GM12878 (cell line): ENCODE results near the gene CACNA2D3. TPM values are rescaled to one million over a fixed set of nuclear protein-coding genes. Genes with fewer than 3 reads are reported as not detected.

Experiments used
- ATAC-seq: fragments of 200-7000 bp; cut with Tn5 transposase; 3 replicates; pipeline ENCODE4 v1.9.1; 2020; ENCODE audit warnings: mild to moderate bottlenecking, moderate library complexity
- BruUV-seq: library from RNA; stranded (reverse); fragments of 400-500 nt; replicated peaks from 2 replicates; lab custom pipeline; 2021; lab: Mats Ljungman, UMichigan
- CTCF ChIA-PET: fragments of 300-600 bp; sonication (Branson Sonifier 250); formaldehyde crosslinking; extraction: SDS; loops from one replicate; lab custom pipeline; 2021; ENCODE audit warnings: inconsistent platforms; lab: Yijun Ruan, JAX
- POLR2A ChIA-PET: fragments of 350-600 bp; formaldehyde crosslinking; extraction: SDS; loops from one replicate; lab custom pipeline; 2021; ENCODE audit warnings: inconsistent platforms; lab: Charles Lee
- RAD21 ChIA-PET: fragments of 300-600 bp; sonication (Branson Sonifier 250); formaldehyde crosslinking; loops from one replicate; lab custom pipeline; 2023; ENCODE audit warnings: antibody characterized with exemption; ENCODE audit not compliant: unreplicated experiment; lab: Charles Lee
- SMC1A ChIA-PET: fragments of 300-600 bp; sonication (Branson Sonifier 250); formaldehyde crosslinking; loops from one replicate; lab custom pipeline; 2023; ENCODE audit not compliant: unreplicated experiment, uncharacterized antibody; lab: Charles Lee
- DNase-seq: peaks from one replicate; pipeline ENCODE4 v3.0.0-alpha.2; 2011; ENCODE audit warnings: low read depth, low spot score
- FAIRE-seq: peaks from 3 replicates; lab custom pipeline; 2011; peaks lifted over from hg19 to GRCh38; lab: Jason Lieb, UNC
- H2AFZ ChIP-seq: 2 replicates; pipeline ENCODE4 v1.6.0; 2011; ENCODE audit warnings: low read depth, low read length, control low read depth; ENCODE audit not compliant: control insufficient read depth
- H3K27ac ChIP-seq: 2 replicates; pipeline ENCODE4 v1.5.1; 2011; ENCODE audit warnings: control low read depth; ENCODE audit not compliant: control insufficient read depth, insufficient read depth
- H3K27me3 ChIP-seq, 2 experiments: replicated peaks in 1 of 2; 2 replicates each; pipeline versions ENCODE4 v1.6.0 to v1.6.1; 2011; ENCODE audit warnings: low read length in 1 of 2; ENCODE audit not compliant: control insufficient read depth in 2 of 2, insufficient read depth in 2 of 2
- H3K36me3 ChIP-seq, 2 experiments: 2 replicates each; pipeline ENCODE4 v1.5.1; 2011; ENCODE audit warnings: low read length in 1 of 2; ENCODE audit not compliant: control insufficient read depth in 2 of 2, insufficient read depth in 2 of 2
- H3K4me1 ChIP-seq: 2 replicates; pipeline ENCODE4 v1.6.1; 2011; ENCODE audit warnings: mild to moderate bottlenecking, low read length, moderate library complexity, mixed read lengths; ENCODE audit not compliant: control insufficient read depth, insufficient read depth
- H3K4me2 ChIP-seq: 2 replicates; pipeline ENCODE4 v1.6.0; 2011; ENCODE audit warnings: control low read depth; ENCODE audit not compliant: control insufficient read depth, insufficient read depth
- H3K4me3 ChIP-seq: fragments of 200-600 bp; sonication (generic); 2 replicates; pipeline ENCODE4 v1.5.1; 2016
- H3K79me2 ChIP-seq: 2 replicates; pipeline ENCODE4 v1.6.0; 2011; ENCODE audit warnings: low read length; ENCODE audit not compliant: control insufficient read depth, insufficient read depth
- H3K9ac ChIP-seq: 2 replicates; pipeline ENCODE4 v1.8.0; 2011; ENCODE audit warnings: low read length, control low read depth, mixed read lengths; ENCODE audit not compliant: control insufficient read depth, insufficient read depth
- H3K9me3 ChIP-seq: replicated peaks from 3 replicates; pipeline ENCODE4 v1.5.1; 2011; ENCODE audit warnings: mild to moderate bottlenecking, low read length; ENCODE audit not compliant: control insufficient read depth, insufficient read depth
- H4K20me1 ChIP-seq: 2 replicates; pipeline ENCODE4 v1.6.0; 2011; ENCODE audit not compliant: control insufficient read depth, insufficient read depth
- CHD2 ChIP-seq: IDR thresholded peaks from 2 replicates; pipeline ENCODE4 v1.6.1; 2011; ENCODE audit warnings: low read depth, low read length, improper control_type of control experiment, borderline replicate concordance
- CREB1 ChIP-seq: IDR thresholded peaks from 2 replicates; pipeline ENCODE4 v1.6.1; 2012; ENCODE audit warnings: low read depth, mild to moderate bottlenecking, inconsistent platforms
- CREM ChIP-seq: IDR thresholded peaks from 2 replicates; pipeline ENCODE4 v1.6.1; 2014; ENCODE audit warnings: antibody characterized with exemption, low read depth
- ESRRA ChIP-seq: IDR thresholded peaks from 2 replicates; pipeline ENCODE4 v1.6.1; 2012; ENCODE audit warnings: mild to moderate bottlenecking, low read length, improper control_type of control experiment
- ETV6 ChIP-seq, 2 experiments: fragments of 450-650 bp in 1 of 2; IDR thresholded peaks in 1 of 2; conservative IDR thresholded peaks in 1 of 2; 2 replicates each; pipeline ENCODE4 v1.6.1; 2014; ENCODE audit warnings: antibody characterized with exemption in 1 of 2, borderline replicate concordance in 1 of 2, low read depth in 1 of 2, mild to moderate bottlenecking in 1 of 2, moderate library complexity in 1 of 2
- EZH2 ChIP-seq: IDR thresholded peaks from 2 replicates; pipeline ENCODE4 v1.6.1; 2012; ENCODE audit warnings: low read depth, mild to moderate bottlenecking, control low read depth, inconsistent platforms, low read length, borderline replicate concordance; ENCODE audit not compliant: control insufficient read depth
- KDM1A ChIP-seq: fragments of 200-600 bp; sonication (generic); IDR thresholded peaks from 2 replicates; pipeline ENCODE4 v1.6.1; 2016; ENCODE audit warnings: borderline replicate concordance
- NRF1 ChIP-seq: conservative IDR thresholded peaks from 2 replicates; pipeline ENCODE4 v1.6.1; 2011; ENCODE audit warnings: mild to moderate bottlenecking, low read depth, low read length, improper control_type of control experiment
- TCF12 ChIP-seq: IDR thresholded peaks from 2 replicates; pipeline ENCODE4 v1.6.1; 2011; ENCODE audit warnings: low read depth, mild to moderate bottlenecking, low read length
- WGBS: methylation state at CpG from one replicate; pipeline ENCODE4 v1.1.6; 2016; ENCODE audit warnings: low lambda C conversion rate; ENCODE audit not compliant: insufficient replicate concordance, insufficient coverage; ENCODE audit errors: missing lambda C conversion rate; 5-methylcytosine and 5-hydroxymethylcytosine counted together
- in situ Hi-C: fragments of 300-500 bp; cut with MboI; formaldehyde crosslinking; loops from 9 replicates; pipeline ENCODE4 v1.14.3; 2018; ENCODE audit warnings: mixed read lengths
- intact Hi-C: fragments of 100-400 bp; cut with micrococcal nuclease; formaldehyde crosslinking; loops from one replicate; pipeline ENCODE4 v1.14.2; 2022; ENCODE audit not compliant: unreplicated experiment
- polyA plus RNA-seq, 11 experiments: library from polyadenylated mRNA; depleted of rRNA in 4 of 11; unstranded in 6 of 11; stranded (reverse) in 5 of 11; fragments of >200 nt; fragmentation: Nextera tagmentation in 4 of 11; fragmentation: Illumina TruSeq in 1 of 11; extraction: Ambion mirVana in 4 of 11; extraction: Trizol in 1 of 11; gene quantifications; 1 replicate in 1 of 11; 2 replicates in 10 of 11; pipeline versions ENCODE4 v1.2.1 to v1.2.3, GENCODE V29; 2011 to 2016; ENCODE audit warnings: inconsistent platforms in 2 of 11, missing spikeins in 2 of 11, low read depth in 1 of 11
- total RNA-seq, 4 experiments: library from RNA; depleted of rRNA in 3 of 4; stranded (reverse); fragments of >200 nt in 3 of 4; fragmentation: Illumina TruSeq in 1 of 4; extraction: Trizol in 1 of 4; gene quantifications; 2 replicates each; pipeline versions ENCODE4 v1.2.1 to v1.2.3, GENCODE V29; 2013 to 2021
- TF ChIP-seq, protein P1 (sequence below): fragments of 450-650 bp; formaldehyde crosslinking; IDR thresholded peaks from 2 replicates; pipeline ENCODE4 v1.5.0; 2022; ENCODE audit warnings: mild to moderate bottlenecking, missing genetic modification characterization
- TF ChIP-seq, protein P2 (sequence below): fragments of 150-350 bp; IDR thresholded peaks from 2 replicates; pipeline ENCODE4 v1.6.1; 2014; ENCODE audit warnings: mild to moderate bottlenecking, low read depth, low read length

CACNA2D3 gene
- total and polyA plus RNA-seq, 10 of the 15 experiments (the other 5 are each of a cell fraction or from before 2014, with no cell fraction given): not detected

DNA sequence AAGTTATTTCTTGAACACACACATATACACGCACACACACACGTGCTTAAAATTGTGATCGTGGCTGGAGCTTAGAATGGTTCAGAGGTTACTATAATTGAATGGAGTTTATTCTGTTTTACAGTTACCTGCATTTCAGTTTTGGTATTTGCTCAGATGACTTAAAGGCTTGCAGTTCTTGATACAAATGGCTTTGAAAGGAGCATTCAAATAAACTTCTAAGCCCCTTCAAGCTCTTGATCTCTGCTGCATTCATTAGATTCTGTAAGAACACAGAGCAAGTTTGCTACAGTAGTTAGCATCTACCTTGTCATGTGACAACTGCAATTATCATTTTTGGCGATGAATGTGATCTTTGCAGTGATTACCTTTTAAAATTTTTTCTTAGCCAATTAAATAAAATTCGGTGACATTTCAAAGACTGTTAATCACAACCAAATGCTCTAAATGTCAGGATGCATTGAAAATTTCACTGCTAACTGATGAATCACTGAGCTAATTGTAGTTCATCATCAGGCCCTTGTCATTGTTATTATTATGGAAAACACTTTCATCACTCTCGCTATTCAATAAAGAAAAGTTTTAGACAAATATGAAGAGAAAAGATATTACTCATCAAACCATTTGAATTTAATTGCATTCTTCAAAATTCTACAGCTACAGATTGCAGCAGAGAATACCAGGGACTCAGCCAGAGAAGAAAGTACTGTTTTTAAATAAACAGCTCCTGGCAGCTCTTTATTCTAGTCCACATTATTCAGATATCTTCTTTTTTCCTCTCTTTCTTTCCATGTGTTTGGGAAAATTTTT lies 509.4 kb downstream of the CACNA2D3 start:
- ATAC-seq: no peak
- RAD21 ChIA-PET: no interaction called here
- TF ChIP-seq TCF12 (no peak), NRF1 (no peak), CREM (no peak), ETV6 (conservative IDR thresholded peaks at IDR 0.05 in 1 of 2, IDR thresholded peaks at IDR 0.05 in 1 of 2; ENCODE audit: borderline replicate concordance in 1 of 2, low read depth in 1 of 2) (no peak), CREB1 (no peak), KDM1A (no peak), ESRRA (no peak), EZH2 (no peak), CHD2 (no peak)
- TF ChIP-seq, protein P1, sequence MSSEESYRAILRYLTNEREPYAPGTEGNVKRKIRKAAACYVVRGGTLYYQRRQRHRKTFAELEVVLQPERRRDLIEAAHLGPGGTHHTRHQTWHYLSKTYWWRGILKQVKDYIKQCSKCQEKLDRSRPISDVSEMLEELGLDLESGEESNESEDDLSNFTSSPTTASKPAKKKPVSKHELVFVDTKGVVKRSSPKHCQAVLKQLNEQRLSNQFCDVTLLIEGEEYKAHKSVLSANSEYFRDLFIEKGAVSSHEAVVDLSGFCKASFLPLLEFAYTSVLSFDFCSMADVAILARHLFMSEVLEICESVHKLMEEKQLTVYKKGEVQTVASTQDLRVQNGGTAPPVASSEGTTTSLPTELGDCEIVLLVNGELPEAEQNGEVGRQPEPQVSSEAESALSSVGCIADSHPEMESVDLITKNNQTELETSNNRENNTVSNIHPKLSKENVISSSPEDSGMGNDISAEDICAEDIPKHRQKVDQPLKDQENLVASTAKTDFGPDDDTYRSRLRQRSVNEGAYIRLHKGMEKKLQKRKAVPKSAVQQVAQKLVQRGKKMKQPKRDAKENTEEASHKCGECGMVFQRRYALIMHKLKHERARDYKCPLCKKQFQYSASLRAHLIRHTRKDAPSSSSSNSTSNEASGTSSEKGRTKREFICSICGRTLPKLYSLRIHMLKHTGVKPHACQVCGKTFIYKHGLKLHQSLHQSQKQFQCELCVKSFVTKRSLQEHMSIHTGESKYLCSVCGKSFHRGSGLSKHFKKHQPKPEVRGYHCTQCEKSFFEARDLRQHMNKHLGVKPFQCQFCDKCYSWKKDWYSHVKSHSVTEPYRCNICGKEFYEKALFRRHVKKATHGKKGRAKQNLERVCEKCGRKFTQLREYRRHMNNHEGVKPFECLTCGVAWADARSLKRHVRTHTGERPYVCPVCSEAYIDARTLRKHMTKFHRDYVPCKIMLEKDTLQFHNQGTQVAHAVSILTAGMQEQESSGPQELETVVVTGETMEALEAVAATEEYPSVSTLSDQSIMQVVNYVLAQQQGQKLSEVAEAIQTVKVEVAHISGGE (CRISPR knock-in tag): no peak
- TF ChIP-seq, protein P2, sequence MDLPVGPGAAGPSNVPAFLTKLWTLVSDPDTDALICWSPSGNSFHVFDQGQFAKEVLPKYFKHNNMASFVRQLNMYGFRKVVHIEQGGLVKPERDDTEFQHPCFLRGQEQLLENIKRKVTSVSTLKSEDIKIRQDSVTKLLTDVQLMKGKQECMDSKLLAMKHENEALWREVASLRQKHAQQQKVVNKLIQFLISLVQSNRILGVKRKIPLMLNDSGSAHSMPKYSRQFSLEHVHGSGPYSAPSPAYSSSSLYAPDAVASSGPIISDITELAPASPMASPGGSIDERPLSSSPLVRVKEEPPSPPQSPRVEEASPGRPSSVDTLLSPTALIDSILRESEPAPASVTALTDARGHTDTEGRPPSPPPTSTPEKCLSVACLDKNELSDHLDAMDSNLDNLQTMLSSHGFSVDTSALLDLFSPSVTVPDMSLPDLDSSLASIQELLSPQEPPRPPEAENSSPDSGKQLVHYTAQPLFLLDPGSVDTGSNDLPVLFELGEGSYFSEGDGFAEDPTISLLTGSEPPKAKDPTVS: no peak
- TF ChIP-seq, all 136 proteins: peak for 0
- H3K9ac ChIP-seq: no peak overlapping the region
- intact Hi-C loops: no loop called here
- H2AFZ ChIP-seq: no peak overlapping the region
- H3K79me2 ChIP-seq: no peaks in the 10 kb centered on the region
- no peaks in the 10 kb centered on the region for H4K20me1 ChIP-seq
- H3K36me3 ChIP-seq: no peaks in the 10 kb centered on the region
- ChIA-PET POLR2A (no interaction called here), CTCF (interaction anchor here (0.9 kb wide), 1 partner anchor 48 kb away, joined by 4 read pairs; no protein-coding TSS in a partner anchor), SMC1A (no interaction called here)
- 35% methylated on average over 6 of the region's 6 CpGs for WGBS
- no peak overlapping the region for H3K4me3 ChIP-seq
- BruUV-seq: no TSS peak
- no peaks in the 10 kb centered on the region for H3K9me3 ChIP-seq
- in situ Hi-C loops: no loop called here
- no peak overlapping the region for H3K27ac ChIP-seq
- DNase-seq (no peak), FAIRE-seq (no peak)
- H3K27me3 ChIP-seq: no peaks in the 10 kb centered on the region; a peak in 1 of 4 replicates
- H3K4me2 ChIP-seq: no peak overlapping the region
- H3K4me1 ChIP-seq: no peaks in the 10 kb centered on the region
